Activated CD8-positive, alpha-beta memory T cell treated with anti-CD3 and anti-CD28 coated beads, Interleukin-2, amount 10 ng/mL, durations not matched to agents 7 days and 5 days (primary cell): ENCODE data around the gene PDE3A. TPM values are rescaled to one million over a fixed set of nuclear protein-coding genes. Genes with fewer than 3 reads are reported as not detected.

Experiments
- ATAC-seq: fragments of 150-1000 bp; cut with Tn5 transposase; one replicate; pipeline ENCODE4 v1.10.0; 2021; ENCODE audit warnings: moderate library complexity
- CTCF ChIA-PET: fragments of 350-600 bp; sonication (Branson Sonifier 250); formaldehyde crosslinking; loops from one replicate; lab custom pipeline; 2021; ENCODE audit warnings: antibody characterized with exemption; lab: Charles Lee
- DNase-seq: peaks from one replicate; pipeline ENCODE4 v3.0.0-alpha.2; 2020
- H3K27ac Mint-ChIP-seq: one replicate; pipeline ENCODE4 v1.8.0; 2021; ENCODE audit warnings: mild to moderate bottlenecking, mixed read lengths
- H3K27me3 Mint-ChIP-seq: one replicate; pipeline ENCODE4 v1.8.0; 2021; ENCODE audit warnings: mixed read lengths
- H3K36me3 Mint-ChIP-seq: one replicate; pipeline ENCODE4 v1.8.0; 2021; ENCODE audit warnings: mild to moderate bottlenecking, mixed read lengths
- H3K4me1 Mint-ChIP-seq: one replicate; pipeline ENCODE4 v1.8.0; 2021; ENCODE audit warnings: mixed read lengths
- H3K4me3 Mint-ChIP-seq: one replicate; pipeline ENCODE4 v1.8.0; 2021; ENCODE audit warnings: mild to moderate bottlenecking, moderate library complexity, mixed read lengths
- H3K9me3 Mint-ChIP-seq: one replicate; pipeline ENCODE4 v1.8.0; 2022; ENCODE audit warnings: low read depth, mixed read lengths
- total RNA-seq, 2 experiments: library from RNA; stranded (reverse); gene quantifications; one replicate each; pipeline ENCODE4 v1.2.3, GENCODE V29; 2021

Gene PDE3A
- total RNA-seq, 2 experiments from 2014 or later = not detected

DNA sequence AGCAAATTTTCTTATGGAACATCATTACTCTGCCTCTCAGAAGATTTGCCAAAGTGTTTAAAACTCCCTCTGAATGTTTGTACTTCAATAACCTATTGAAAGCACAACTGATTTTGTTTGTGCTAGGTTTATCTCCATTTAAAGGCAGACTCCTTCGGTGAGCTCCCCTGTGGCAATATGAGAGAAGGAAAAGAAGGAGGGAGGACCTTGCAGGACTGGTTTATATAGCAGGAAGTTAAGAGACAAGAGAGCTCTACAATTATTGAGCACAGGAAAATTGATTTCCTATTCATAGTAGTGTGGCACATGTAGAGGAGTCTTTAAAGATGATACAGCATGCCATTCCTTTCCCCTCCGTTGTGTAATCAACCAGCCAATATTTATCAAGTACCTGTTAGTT, 75.5 kb downstream of the PDE3A start:
- Mint-ChIP-seq H3K4me3 (no peak overlapping the region), H3K4me1 (no peaks in the 10 kb centered on the region), H3K27me3 (no peaks in the 10 kb centered on the region), H3K36me3 (no peaks in the 10 kb centered on the region), H3K9me3 (no peaks in the 10 kb centered on the region), H3K27ac (no peak overlapping the region)
- ATAC-seq = no peak
- DNase-seq = no peak
- CTCF ChIA-PET = no interaction called here

GRCh38 chr12:20444595-20445170, 76.3 kb downstream of the PDE3A start:
- no peaks in the 10 kb centered on the region for H3K27me3 Mint-ChIP-seq
- ATAC-seq = no peak
- CTCF ChIA-PET = no interaction called here

GRCh38 chr12:20445687-20446086, 77.3 kb downstream of the PDE3A start:
- no peak for DNase-seq
- no peak for ATAC-seq
- Mint-ChIP-seq H3K27me3 (no peaks in the 10 kb centered on the region), H3K27ac (no peak overlapping the region), H3K4me3 (no peak overlapping the region), H3K36me3 (no peaks in the 10 kb centered on the region), H3K4me1 (no peaks in the 10 kb centered on the region), H3K9me3 (no peaks in the 10 kb centered on the region)
- CTCF ChIA-PET = no interaction called here

More at GRCh38 chr12:20444595-20445170, 76.3 kb downstream of the PDE3A start:
- H3K36me3 Mint-ChIP-seq = no peaks in the 10 kb centered on the region
- H3K27ac Mint-ChIP-seq = no peak overlapping the region
- no peaks in the 10 kb centered on the region for H3K4me1 Mint-ChIP-seq
- no peak for DNase-seq
- no peaks in the 10 kb centered on the region for H3K9me3 Mint-ChIP-seq
- no peak overlapping the region for H3K4me3 Mint-ChIP-seq

DNA sequence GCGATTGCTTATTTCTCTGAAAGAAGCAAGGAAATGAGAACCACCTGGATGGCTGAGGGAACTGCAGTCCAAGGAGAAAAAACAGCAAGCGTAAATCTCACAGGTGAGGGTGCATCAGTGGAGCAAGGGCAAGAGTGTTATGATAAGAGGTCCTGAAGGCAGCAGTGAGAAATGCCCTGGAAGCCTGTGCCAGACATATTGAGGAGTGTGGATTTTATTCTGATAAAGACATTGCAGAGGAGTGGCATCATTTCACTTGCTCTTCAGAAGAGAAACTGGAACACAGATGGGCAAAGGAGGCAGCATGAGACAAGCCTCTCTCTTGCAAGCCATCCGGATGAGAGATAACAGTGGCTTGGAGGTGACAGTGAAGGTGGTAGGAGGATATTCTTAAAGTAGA, 78.5 kb downstream of the PDE3A start:
- no peak for DNase-seq
- Mint-ChIP-seq H3K4me1 (no peaks in the 10 kb centered on the region), H3K4me3 (no peak overlapping the region), H3K9me3 (no peaks in the 10 kb centered on the region), H3K27me3 (no peaks in the 10 kb centered on the region), H3K27ac (no peak overlapping the region), H3K36me3 (no peaks in the 10 kb centered on the region)
- ATAC-seq = no peak
- CTCF ChIA-PET = no interaction called here

- H3K4me3 Mint-ChIP-seq = no peak overlapping the region
- H3K9me3 Mint-ChIP-seq = no peaks in the 10 kb centered on the region
- H3K4me1 Mint-ChIP-seq = no peaks in the 10 kb centered on the region
- DNase-seq (no peak), ATAC-seq (no peak)
- no peak overlapping the region for H3K27ac Mint-ChIP-seq
- no peaks in the 10 kb centered on the region for H3K27me3 Mint-ChIP-seq
- CTCF ChIA-PET = no interaction called here
- no peaks in the 10 kb centered on the region for H3K36me3 Mint-ChIP-seq
Measured at GRCh38 chr12:20448781-20449180, 80.4 kb downstream of the PDE3A start.

- DNase-seq (no peak), ATAC-seq (no peak)
- CTCF ChIA-PET = no interaction called here
- no peak overlapping the region for H3K27ac Mint-ChIP-seq
- no peaks in the 10 kb centered on the region for H3K36me3 Mint-ChIP-seq
- no peaks in the 10 kb centered on the region for H3K27me3 Mint-ChIP-seq
- no peak overlapping the region for H3K4me3 Mint-ChIP-seq
- no peaks in the 10 kb centered on the region for H3K4me1 Mint-ChIP-seq
- no peaks in the 10 kb centered on the region for H3K9me3 Mint-ChIP-seq
Measured at GRCh38 chr12:20450591-20451180, 82.3 kb downstream of the PDE3A start.

- no peaks in the 10 kb centered on the region for H3K4me1 Mint-ChIP-seq
- CTCF ChIA-PET = no interaction called here
- ATAC-seq (no peak), DNase-seq (no peak)
- H3K27ac Mint-ChIP-seq = no peak overlapping the region
- no peaks in the 10 kb centered on the region for H3K36me3 Mint-ChIP-seq
- no peaks in the 10 kb centered on the region for H3K27me3 Mint-ChIP-seq
- H3K9me3 Mint-ChIP-seq = no peaks in the 10 kb centered on the region
- H3K4me3 Mint-ChIP-seq = no peak overlapping the region
Measured at GRCh38 chr12:20451761-20452160, 83.4 kb downstream of the PDE3A start.

- H3K9me3 Mint-ChIP-seq = no peaks in the 10 kb centered on the region
- H3K4me1 Mint-ChIP-seq = no peaks in the 10 kb centered on the region
- no peaks in the 10 kb centered on the region for H3K27me3 Mint-ChIP-seq
- ATAC-seq (no peak), DNase-seq (no peak)
- H3K4me3 Mint-ChIP-seq = no peak overlapping the region
- CTCF ChIA-PET = no interaction called here
- H3K36me3 Mint-ChIP-seq = no peaks in the 10 kb centered on the region
- no peak overlapping the region for H3K27ac Mint-ChIP-seq
Measured at GRCh38 chr12:20452496-20453010, 84.2 kb downstream of the PDE3A start.

GRCh38 chr12:20453756-20454310, 85.5 kb downstream of the PDE3A start:
- Mint-ChIP-seq H3K4me1 (no peaks in the 10 kb centered on the region), H3K4me3 (no peak overlapping the region), H3K9me3 (no peaks in the 10 kb centered on the region), H3K27me3 (no peaks in the 10 kb centered on the region), H3K27ac (no peak overlapping the region), H3K36me3 (no peaks in the 10 kb centered on the region)
- DNase-seq (no peak), ATAC-seq (no peak)
- CTCF ChIA-PET = no interaction called here

GRCh38 chr12:20455001-20455706, 86.8 kb downstream of the PDE3A start:
- DNase-seq (no peak), ATAC-seq (no peak)
- CTCF ChIA-PET = no interaction called here
- no peaks in the 10 kb centered on the region for H3K36me3 Mint-ChIP-seq
- H3K27me3 Mint-ChIP-seq = no peaks in the 10 kb centered on the region
- H3K4me3 Mint-ChIP-seq = no peak overlapping the region
- no peaks in the 10 kb centered on the region for H3K4me1 Mint-ChIP-seq
- no peaks in the 10 kb centered on the region for H3K9me3 Mint-ChIP-seq
- H3K27ac Mint-ChIP-seq = no peak overlapping the region

GRCh38 chr12:20457582-20457981, 89.2 kb downstream of the PDE3A start:
- no peak for DNase-seq
- H3K9me3 Mint-ChIP-seq = no peaks in the 10 kb centered on the region
- H3K36me3 Mint-ChIP-seq = no peaks in the 10 kb centered on the region
- H3K27me3 Mint-ChIP-seq = no peaks in the 10 kb centered on the region
- ATAC-seq = no peak
- H3K27ac Mint-ChIP-seq = no peak overlapping the region
- CTCF ChIA-PET = no interaction called here
- no peaks in the 10 kb centered on the region for H3K4me1 Mint-ChIP-seq
- no peak overlapping the region for H3K4me3 Mint-ChIP-seq

GRCh38 chr12:20458011-20458410, 89.7 kb downstream of the PDE3A start:
- Mint-ChIP-seq H3K9me3 (no peaks in the 10 kb centered on the region), H3K27me3 (no peaks in the 10 kb centered on the region), H3K4me3 (no peak overlapping the region), H3K36me3 (no peaks in the 10 kb centered on the region), H3K27ac (no peak overlapping the region), H3K4me1 (no peaks in the 10 kb centered on the region)
- no peak for DNase-seq
- no peak for ATAC-seq
- CTCF ChIA-PET = no interaction called here

DNA sequence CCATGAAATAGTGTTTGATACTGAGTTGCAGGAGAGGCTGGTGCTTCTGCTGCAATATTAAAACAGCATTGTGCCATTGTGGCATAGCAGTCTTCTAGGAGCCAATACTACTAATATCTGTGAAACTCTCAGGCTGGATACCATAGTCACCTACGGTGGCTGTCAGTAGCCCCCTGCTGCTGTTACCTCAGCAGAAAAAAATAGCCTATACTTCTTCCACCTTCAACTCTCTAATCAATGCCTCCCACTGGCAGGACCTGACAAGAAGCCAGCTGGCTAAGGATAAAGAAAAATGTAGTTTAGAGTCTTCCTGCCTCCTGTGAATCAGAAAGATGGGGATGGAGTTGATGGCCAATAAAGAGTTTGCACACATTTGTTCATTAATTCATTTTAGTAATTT, 91.6 kb downstream of the PDE3A start:
- H3K27me3 Mint-ChIP-seq = no peaks in the 10 kb centered on the region
- CTCF ChIA-PET = no interaction called here

DNA sequence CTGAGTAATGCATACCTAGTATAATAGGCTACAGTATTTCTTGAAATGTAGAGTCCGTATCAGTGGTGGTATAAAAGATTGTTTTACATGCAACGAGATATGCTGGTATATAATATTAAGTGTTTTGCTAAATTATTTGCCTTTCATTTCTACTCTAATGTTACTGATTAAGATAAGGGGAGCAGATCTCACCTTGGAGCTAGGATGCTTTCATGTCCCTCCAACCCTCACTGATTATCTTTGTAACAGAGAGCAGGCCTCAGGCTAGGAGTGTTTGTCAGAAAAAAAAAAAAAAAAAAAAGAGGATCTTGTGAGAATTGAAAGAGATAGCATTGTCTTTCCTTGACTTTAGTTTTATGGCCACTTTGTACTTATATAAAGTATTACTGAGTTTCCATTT, 92.6 kb downstream of the PDE3A start:
- no peak for ATAC-seq
- Mint-ChIP-seq H3K36me3 (no peaks in the 10 kb centered on the region), H3K27ac (no peak overlapping the region), H3K9me3 (no peaks in the 10 kb centered on the region), H3K4me1 (no peaks in the 10 kb centered on the region), H3K4me3 (no peak overlapping the region), H3K27me3 (no peaks in the 10 kb centered on the region)
- no peak for DNase-seq
- CTCF ChIA-PET = no interaction called here

More for the DNA sequence above, 91.6 kb downstream of the PDE3A start:
- DNase-seq (no peak), ATAC-seq (no peak)
- no peak overlapping the region for H3K4me3 Mint-ChIP-seq
- no peaks in the 10 kb centered on the region for H3K36me3 Mint-ChIP-seq
- H3K4me1 Mint-ChIP-seq = no peaks in the 10 kb centered on the region
- H3K9me3 Mint-ChIP-seq = no peaks in the 10 kb centered on the region
- H3K27ac Mint-ChIP-seq = no peak overlapping the region
